ENCODE data around the gene SLF2. TPM values are rescaled to one million over a fixed set of nuclear protein-coding genes. Genes with fewer than 3 reads are reported as not detected.

SLF2 gene
- total and polyA plus RNA-seq, 4 donors: 5.6 to 38.3 (median 16.7) TPM

- 0% methylated on average over 57 to 83 of the region's 83 CpGs for whole genome bisulfite sequencing, 2 donors
- no peaks in the 10 kb centered on the region for H3K27me3 ChIP-seq (ENCODE audit: control insufficient read depth in 1 of 2, insufficient read depth in 2 of 2, low read length in 1 of 2)
- H3K36me3 ChIP-seq (ENCODE audit: control insufficient read depth in 1 of 2, insufficient read depth in 2 of 2, low read length in 1 of 2): peaks cover 0 to 2% of the 10 kb centered on the region in 2 donors
- DNase-seq (peak; percentile 91 to 95), ATAC-seq (ENCODE audit: low FRiP score) (peak; percentile 90)
- H3K27ac ChIP-seq (ENCODE audit: low read depth in 1 of 2, low read length in 2 of 2): peak overlapping the region; percentile 85 to 99
- intact Hi-C loops (cut with DNase I): loop anchor here (2.0 to 5.0 kb wide), 3 partner anchors 14 to 68 kb away; partner anchors contain the start of genes PDZD7 (in 1 of the 2) and SFXN3 (in 1 of the 2)
- H3K4me1 ChIP-seq (ENCODE audit: control insufficient read depth in 1 of 2, insufficient read depth in 2 of 2, low read length in 2 of 2): no peaks in the 10 kb centered on the region
- H3K9me3 ChIP-seq (ENCODE audit: control insufficient read depth, low read length): no peaks in the 10 kb centered on the region
- peak overlapping the region; percentile 69 for H3K4me3 ChIP-seq (ENCODE audit: low read length in 2 of 2)
Measured at GRCh38 chr10:100998991-100999741, 86.4 kb downstream of the SLF2 start.

DNA sequence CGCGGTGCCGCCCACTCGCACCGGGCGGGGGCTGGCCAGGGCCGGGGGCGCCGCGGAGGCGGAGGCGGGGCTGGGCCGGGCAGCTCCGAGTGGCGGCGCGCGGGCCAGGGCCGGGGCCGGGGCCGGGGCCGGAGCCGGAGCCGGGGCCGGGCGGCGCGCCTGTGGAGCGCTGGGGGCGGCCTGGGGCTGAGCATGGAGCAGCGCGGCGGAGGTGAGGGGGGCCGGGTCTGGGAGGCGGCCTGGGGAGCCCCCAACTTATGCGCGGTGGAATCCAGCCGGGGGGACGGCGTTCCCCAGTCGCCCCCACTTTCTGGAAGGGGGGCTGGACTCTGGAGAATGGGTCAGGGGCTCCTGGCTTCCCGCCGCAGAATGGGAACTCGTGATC is 87.0 kb downstream of the SLF2 start, which contains the start of gene LZTS2:
LZTS2 (plus strand) TSS at position 67 of the 385 bp plus-strand sequence. CDS start 2,731 bp downstream, outside the sequence.
- peak within 1 kb of the TSS; percentile 85 to 99 for H3K27ac ChIP-seq (ENCODE audit: low read depth in 1 of 2, low read length in 2 of 2)
- no peaks in the 10 kb centered on the region for H3K9me3 ChIP-seq (ENCODE audit: control insufficient read depth, low read length)
- H3K36me3 ChIP-seq (ENCODE audit: control insufficient read depth in 1 of 2, insufficient read depth in 2 of 2, low read length in 1 of 2): peaks cover 0 to 2% of the 10 kb centered on the region in 2 donors
- no peaks in the 10 kb centered on the region for H3K4me1 ChIP-seq (ENCODE audit: control insufficient read depth in 1 of 2, insufficient read depth in 2 of 2, low read length in 2 of 2)
- peak within 1 kb of the TSS; percentile 69 for H3K4me3 ChIP-seq (ENCODE audit: low read length in 2 of 2)
- DNase-seq (no peak), ATAC-seq (ENCODE audit: low FRiP score) (no peak)
- 1 to 2% methylated on average over 11 to 44 of the region's 44 CpGs for WGBS, 2 donors
- intact Hi-C loops (cut with DNase I): loop anchor here (2.0 to 5.0 kb wide), 3 partner anchors 13 to 68 kb away; partner anchors contain the start of genes PDZD7 (in 1 of the 2) and SFXN3 (in 1 of the 2)
- H3K27me3 ChIP-seq (ENCODE audit: control insufficient read depth in 1 of 2, insufficient read depth in 2 of 2, low read length in 1 of 2): no peaks in the 10 kb centered on the region

DNA sequence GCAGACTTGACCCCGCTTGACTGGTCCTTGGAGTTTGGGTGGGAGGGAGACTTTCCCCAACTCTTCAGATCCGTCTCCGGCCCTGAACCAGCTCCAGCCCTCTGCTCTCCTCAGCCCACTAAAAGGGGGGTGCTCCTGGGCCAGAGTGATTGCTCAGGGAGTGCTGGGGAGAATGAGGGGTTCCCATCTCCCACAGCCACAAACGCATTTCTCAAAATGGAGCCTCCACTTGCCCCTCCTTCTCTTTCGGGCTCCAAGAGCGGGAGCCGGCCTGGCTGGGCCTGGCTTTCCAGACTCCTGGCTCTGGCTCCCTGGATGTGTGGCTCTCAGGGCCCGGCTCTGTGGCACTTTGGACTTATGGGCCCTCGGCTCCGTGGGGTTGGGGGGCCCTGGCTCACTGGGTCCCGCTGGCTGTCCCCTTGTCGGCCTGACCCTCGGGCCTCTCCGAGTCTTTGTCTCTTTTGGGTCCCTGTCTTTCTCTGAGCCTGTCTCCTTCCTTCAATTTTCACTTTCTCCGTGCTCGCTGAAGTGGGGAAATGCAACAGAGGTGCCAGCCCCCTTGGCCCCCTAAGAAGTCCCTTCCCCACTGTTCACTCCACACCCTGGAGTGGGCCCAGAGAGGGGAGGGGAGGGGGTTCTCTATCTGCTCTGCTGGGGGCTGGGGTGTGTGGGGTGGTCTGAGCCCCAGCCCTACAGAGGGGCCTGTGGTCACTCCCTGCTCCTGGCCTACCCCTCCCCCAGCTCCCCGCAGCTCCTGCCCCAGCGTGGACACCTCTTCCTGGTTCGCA is 87.6 kb downstream of the SLF2 start:
- intact Hi-C loops (cut with DNase I): no loop called here
- 2 to 4% methylated on average over 19 of the region's 19 CpGs for WGBS, 2 donors
- Histone ChIP-seq H3K36me3 (ENCODE audit: control insufficient read depth in 1 of 2, insufficient read depth in 2 of 2, low read length in 1 of 2) (peaks cover 0 to 2% of the 10 kb centered on the region in 2 donors), H3K4me3 (ENCODE audit: low read length in 2 of 2) (peak overlapping the region; percentile 69), H3K4me1 (ENCODE audit: control insufficient read depth in 1 of 2, insufficient read depth in 2 of 2, low read length in 2 of 2) (no peaks in the 10 kb centered on the region), H3K27me3 (ENCODE audit: control insufficient read depth in 1 of 2, insufficient read depth in 2 of 2, low read length in 1 of 2) (no peaks in the 10 kb centered on the region), H3K27ac (ENCODE audit: low read depth in 1 of 2, low read length in 2 of 2) (peak overlapping the region; percentile 85 to 89), H3K9me3 (ENCODE audit: control insufficient read depth, low read length) (no peaks in the 10 kb centered on the region)
- ATAC-seq (ENCODE audit: low FRiP score): no peak
- peak in 1 of 2 donors; percentile 65 for DNase-seq

DNA sequence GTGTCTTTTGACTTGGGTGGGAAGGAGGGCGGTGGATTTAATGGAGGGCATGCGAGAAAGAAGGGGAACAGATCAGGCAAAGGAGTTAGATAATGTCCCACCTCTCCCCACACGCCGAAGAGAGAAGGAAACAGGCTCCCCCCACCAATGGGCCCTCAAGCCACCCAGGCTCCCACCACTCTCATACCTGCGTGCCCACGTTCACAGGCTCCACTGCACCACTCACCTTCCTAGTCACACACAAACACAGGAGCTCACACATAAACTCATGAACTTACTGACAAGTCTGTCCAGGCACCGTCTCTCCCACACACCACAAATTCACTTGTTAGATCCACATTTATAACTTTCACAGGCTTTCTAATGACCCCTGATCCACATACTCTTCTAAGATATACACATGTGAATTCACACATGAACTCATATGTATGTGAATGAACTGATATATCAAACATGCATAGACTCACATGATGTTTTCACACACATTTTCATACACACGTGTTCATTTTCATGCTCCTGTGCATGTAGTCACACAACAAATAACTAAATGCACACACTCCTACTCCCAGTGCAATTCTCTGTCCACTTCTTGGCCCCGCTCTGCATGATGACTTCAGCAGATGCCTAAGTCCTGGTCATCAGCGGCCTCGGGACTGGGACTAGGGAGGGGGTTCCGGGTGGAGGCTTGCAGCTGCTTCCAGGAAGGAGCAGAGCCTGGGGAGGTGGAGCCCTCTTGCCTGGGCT is 88.3 kb downstream of the SLF2 start:
- H3K4me1 ChIP-seq (ENCODE audit: control insufficient read depth in 1 of 2, insufficient read depth in 2 of 2, low read length in 2 of 2): no peaks in the 10 kb centered on the region
- intact Hi-C loops (cut with DNase I): no loop called here
- ATAC-seq (ENCODE audit: low FRiP score): peak; percentile 58

GRCh38 chr10:101001659-101002035 is 88.9 kb downstream of the SLF2 start:
- no peak for ATAC-seq (ENCODE audit: low FRiP score)
- Histone ChIP-seq H3K9me3 (ENCODE audit: control insufficient read depth, low read length) (no peaks in the 10 kb centered on the region), H3K27ac (ENCODE audit: low read depth in 1 of 2, low read length in 2 of 2) (peak overlapping the region; percentile 71 to 90), H3K27me3 (ENCODE audit: control insufficient read depth in 1 of 2, insufficient read depth in 2 of 2, low read length in 1 of 2) (no peaks in the 10 kb centered on the region), H3K4me1 (ENCODE audit: control insufficient read depth in 1 of 2, insufficient read depth in 2 of 2, low read length in 2 of 2) (no peaks in the 10 kb centered on the region), H3K4me3 (ENCODE audit: low read length in 2 of 2) (no peak overlapping the region), H3K36me3 (ENCODE audit: control insufficient read depth in 1 of 2, insufficient read depth in 2 of 2, low read length in 1 of 2) (peaks cover 0 to 5% of the 10 kb centered on the region in 2 donors)
- DNase-seq: no peak
- intact Hi-C loops (cut with DNase I): no loop called here
- WGBS, 2 donors: 44 to 47% methylated on average over 5 of the region's 5 CpGs

More for the DNA sequence above, 88.3 kb downstream of the SLF2 start:
- Histone ChIP-seq H3K27ac (ENCODE audit: low read depth in 1 of 2, low read length in 2 of 2) (peak overlapping the region; percentile 85 to 90), H3K9me3 (ENCODE audit: control insufficient read depth, low read length) (no peaks in the 10 kb centered on the region), H3K4me3 (ENCODE audit: low read length in 2 of 2) (peak overlapping the region; percentile 69), H3K27me3 (ENCODE audit: control insufficient read depth in 1 of 2, insufficient read depth in 2 of 2, low read length in 1 of 2) (no peaks in the 10 kb centered on the region), H3K36me3 (ENCODE audit: control insufficient read depth in 1 of 2, insufficient read depth in 2 of 2, low read length in 1 of 2) (peaks cover 0 to 2% of the 10 kb centered on the region in 2 donors)
- WGBS, 2 donors: 10 to 14% methylated on average over 11 to 12 of the region's 12 CpGs
- DNase-seq: peak; percentile 95 to 96

- intact Hi-C loops (cut with DNase I): no loop called here
- no peak overlapping the region for H3K4me3 ChIP-seq (ENCODE audit: low read length in 2 of 2)
- no peaks in the 10 kb centered on the region for H3K27me3 ChIP-seq (ENCODE audit: control insufficient read depth in 1 of 2, insufficient read depth in 2 of 2, low read length in 1 of 2)
- DNase-seq (no peak), ATAC-seq (ENCODE audit: low FRiP score) (no peak)
- WGBS, 2 donors: 48 to 55% methylated on average over 11 of the region's 11 CpGs
- H3K36me3 ChIP-seq (ENCODE audit: control insufficient read depth in 1 of 2, insufficient read depth in 2 of 2, low read length in 1 of 2): peaks cover 0 to 5% of the 10 kb centered on the region in 2 donors
- H3K27ac ChIP-seq (ENCODE audit: low read depth in 1 of 2, low read length in 2 of 2): peak overlapping the region; percentile 3 to 90
- H3K9me3 ChIP-seq (ENCODE audit: control insufficient read depth, low read length): no peaks in the 10 kb centered on the region
- no peaks in the 10 kb centered on the region for H3K4me1 ChIP-seq (ENCODE audit: control insufficient read depth in 1 of 2, insufficient read depth in 2 of 2, low read length in 2 of 2)
Measured at GRCh38 chr10:101002456-101002855, 89.7 kb downstream of the SLF2 start.

- Histone ChIP-seq H3K36me3 (ENCODE audit: control insufficient read depth in 1 of 2, insufficient read depth in 2 of 2, low read length in 1 of 2) (peaks cover 0 to 5% of the 10 kb centered on the region in 2 donors), H3K27ac (ENCODE audit: low read depth in 1 of 2, low read length in 2 of 2) (no peak overlapping the region), H3K27me3 (ENCODE audit: control insufficient read depth in 1 of 2, insufficient read depth in 2 of 2, low read length in 1 of 2) (no peaks in the 10 kb centered on the region), H3K4me1 (ENCODE audit: control insufficient read depth in 1 of 2, insufficient read depth in 2 of 2, low read length in 2 of 2) (no peaks in the 10 kb centered on the region), H3K9me3 (ENCODE audit: control insufficient read depth, low read length) (no peaks in the 10 kb centered on the region), H3K4me3 (ENCODE audit: low read length in 2 of 2) (no peak overlapping the region)
- no peak for DNase-seq
- ATAC-seq (ENCODE audit: low FRiP score): no peak
- intact Hi-C loops (cut with DNase I): no loop called here
- 81 to 83% methylated on average over 16 to 18 of the region's 18 CpGs for WGBS, 2 donors
Measured at GRCh38 chr10:101003639-101004206, 91.0 kb downstream of the SLF2 start.

GRCh38 chr10:101005361-101005760 is 92.6 kb downstream of the SLF2 start:
- intact Hi-C loops (cut with DNase I): no loop called here
- ATAC-seq (ENCODE audit: low FRiP score) (no peak), DNase-seq (no peak)
- no peak overlapping the region for H3K4me3 ChIP-seq (ENCODE audit: low read length in 2 of 2)
- H3K27me3 ChIP-seq (ENCODE audit: control insufficient read depth in 1 of 2, insufficient read depth in 2 of 2, low read length in 1 of 2): no peaks in the 10 kb centered on the region
- WGBS, 2 donors: 86 to 88% methylated on average over 23 of the region's 23 CpGs
- H3K4me1 ChIP-seq (ENCODE audit: control insufficient read depth in 1 of 2, insufficient read depth in 2 of 2, low read length in 2 of 2): no peaks in the 10 kb centered on the region
- peaks cover 0 to 5% of the 10 kb centered on the region in 2 donors for H3K36me3 ChIP-seq (ENCODE audit: control insufficient read depth in 1 of 2, insufficient read depth in 2 of 2, low read length in 1 of 2)
- H3K27ac ChIP-seq (ENCODE audit: low read depth in 1 of 2, low read length in 2 of 2): no peak overlapping the region
- no peaks in the 10 kb centered on the region for H3K9me3 ChIP-seq (ENCODE audit: control insufficient read depth, low read length)

Measured in aorta (tissue), 5 donors.